OCI-M2 (cell line): ENCODE data around the gene CREB3L4.

Experiments used
- DNase-seq: peaks from one replicate; lab custom pipeline; 2025; ENCODE audit not compliant: unreplicated experiment; lab: John Stamatoyannopoulos, UW

The CREB3L4 gene

GRCh38 chr1:153936011-153936802 lies 31.5 kb upstream of the CREB3L4 start:
- no peak for DNase-seq

- no peak for DNase-seq
Measured at GRCh38 chr1:153937331-153937730, 30.4 kb upstream of the CREB3L4 start.

- DNase-seq, result no peak
Measured at GRCh38 chr1:153938996-153939395, 28.7 kb upstream of the CREB3L4 start.

- no peak for DNase-seq
Measured at GRCh38 chr1:153939476-153939875, 28.2 kb upstream of the CREB3L4 start.

DNA sequence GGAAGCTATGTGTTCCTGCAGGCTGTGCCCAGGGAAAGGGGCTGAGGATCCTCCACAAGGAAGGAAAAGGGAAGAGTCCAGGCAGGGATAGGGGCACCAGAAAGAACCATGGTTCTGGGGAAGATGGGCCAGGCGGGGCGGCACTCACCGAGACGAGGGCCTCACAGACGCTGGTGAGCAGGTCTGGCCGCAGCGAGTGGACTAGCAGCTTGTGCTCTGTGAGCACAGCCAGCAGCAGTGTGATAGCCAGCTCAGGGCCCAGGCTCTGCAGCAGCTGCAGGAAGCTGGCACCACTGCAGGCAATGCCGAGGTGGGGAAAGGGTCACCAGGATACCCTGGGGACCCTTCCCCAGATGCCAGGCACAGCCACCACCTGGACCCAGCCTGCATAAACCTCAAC lies 26.9 kb upstream of the CREB3L4 start:
- DNase-seq, result no peak

GRCh38 chr1:153941826-153942725 lies 25.6 kb upstream of the CREB3L4 start:
- no peak for DNase-seq

GRCh38 chr1:153942766-153943549 lies 24.7 kb upstream of the CREB3L4 start:
- DNase-seq, result no peak

GRCh38 chr1:153944005-153944826 lies 23.5 kb upstream of the CREB3L4 start:
- DNase-seq, result no peak

DNA sequence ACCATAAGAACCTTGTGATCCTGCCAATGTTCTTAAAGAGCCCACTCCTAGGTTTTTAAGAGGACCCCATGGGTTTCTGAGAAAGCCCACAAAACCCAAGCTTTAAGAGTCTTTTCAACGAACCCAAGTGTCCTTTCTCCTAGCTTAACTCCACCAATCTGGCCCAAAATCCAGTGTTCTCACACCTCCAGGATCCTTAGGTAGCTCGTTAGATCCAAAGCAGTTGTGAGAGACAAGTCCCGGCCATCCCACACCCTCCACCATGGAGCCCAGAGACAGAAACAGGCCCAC lies 22.9 kb upstream of the CREB3L4 start:
- no peak for DNase-seq

DNA sequence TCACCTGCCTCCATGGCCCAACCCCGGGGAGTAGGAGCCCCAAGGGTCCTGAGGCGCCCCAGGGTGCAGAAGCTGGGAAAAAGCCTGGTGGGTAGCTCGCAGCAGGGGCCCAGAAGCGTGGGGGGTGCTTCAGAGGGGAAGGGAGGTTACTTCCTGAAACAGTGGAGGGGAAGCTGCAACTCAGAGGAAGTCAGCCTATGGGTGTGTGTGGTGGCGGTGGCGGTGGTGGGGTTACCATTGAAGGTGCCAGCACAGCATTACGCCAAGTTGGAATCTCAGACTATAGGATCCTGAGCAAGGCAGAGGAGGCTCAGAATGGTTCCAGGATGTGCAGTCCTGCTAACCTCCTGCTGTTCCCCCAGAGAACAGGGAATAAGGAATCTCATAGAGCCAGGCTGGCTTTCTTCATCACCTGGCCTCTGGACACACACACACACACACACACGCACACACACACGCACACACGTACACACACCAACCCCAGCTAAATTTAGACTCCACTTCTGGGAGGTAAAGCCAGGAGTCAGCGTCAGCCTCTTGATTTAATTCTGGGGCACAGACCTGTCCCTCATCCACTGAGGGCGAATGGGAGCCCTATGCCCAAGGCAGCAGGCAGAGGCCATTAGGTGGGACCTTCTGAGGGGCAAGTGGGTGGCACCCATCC lies 22.4 kb upstream of the CREB3L4 start:
- DNase-seq, result no peak

- DNase-seq, result no peak
Measured at GRCh38 chr1:153945795-153946621, 21.7 kb upstream of the CREB3L4 start.

DNA sequence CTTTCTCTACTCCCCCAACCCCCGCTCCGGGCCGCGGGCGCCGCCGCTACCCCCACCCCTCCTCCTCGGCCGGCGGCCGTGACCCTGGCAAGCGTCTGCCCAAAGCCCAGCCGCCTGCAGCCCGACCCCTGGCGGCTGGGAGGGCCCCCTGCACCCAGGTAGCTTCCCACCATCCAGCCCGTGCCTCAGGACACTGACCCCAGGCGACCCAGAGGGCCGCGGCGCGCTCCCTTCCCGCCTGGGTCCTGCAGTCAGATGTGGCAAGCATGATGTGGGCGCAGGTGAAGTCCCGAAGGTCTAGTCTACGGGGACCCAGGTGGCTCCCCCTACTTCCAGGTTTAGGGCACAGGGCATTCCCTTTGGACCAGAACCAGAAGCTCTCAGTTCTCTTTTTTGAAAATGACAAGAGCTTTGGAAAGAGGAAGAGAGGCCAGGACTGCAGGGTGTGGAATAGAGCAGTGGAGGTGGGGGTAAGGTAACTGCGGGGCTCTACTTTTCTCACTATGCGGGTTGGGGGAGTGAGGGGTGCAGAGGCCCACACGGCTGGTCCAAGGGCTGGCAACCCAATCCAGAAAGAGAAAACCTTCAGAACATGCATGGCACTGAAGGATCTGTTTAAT lies 21.0 kb upstream of the CREB3L4 start, which contains the start of gene DENND4B:
DENND4B (minus strand) TSS at position 97 of the 620 bp plus-strand sequence. CDS start 2,344 bp downstream, outside the sequence.
- DNase-seq, result no peak

DNA sequence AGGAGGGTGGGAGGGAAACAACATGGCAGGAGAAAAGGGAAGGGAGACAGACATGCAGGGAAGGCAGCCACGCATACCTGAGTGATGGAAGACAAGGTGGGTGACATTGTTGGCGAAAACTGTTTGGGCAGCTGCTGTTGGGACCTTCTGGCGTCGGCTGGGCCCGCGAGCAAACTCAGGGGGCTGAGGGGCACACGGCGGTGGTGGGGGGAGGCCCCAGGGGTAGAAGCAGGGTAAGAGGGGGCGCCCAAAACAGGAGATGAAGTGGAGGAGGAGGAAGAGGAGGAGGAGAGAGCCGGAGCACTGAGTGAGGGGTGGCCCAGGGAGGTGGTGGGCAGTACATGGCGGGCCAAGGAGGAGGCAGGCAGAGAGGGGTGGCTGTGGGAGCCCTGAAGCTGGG lies 16.5 kb upstream of the CREB3L4 start:
- no peak for DNase-seq

- DNase-seq, result no peak
Measured at GRCh38 chr1:153951801-153952200, 15.9 kb upstream of the CREB3L4 start.

- DNase-seq, result no peak
Measured at GRCh38 chr1:153953859-153954365, 13.8 kb upstream of the CREB3L4 start.

GRCh38 chr1:153954826-153955225 lies 12.9 kb upstream of the CREB3L4 start:
- no peak for DNase-seq

DNA sequence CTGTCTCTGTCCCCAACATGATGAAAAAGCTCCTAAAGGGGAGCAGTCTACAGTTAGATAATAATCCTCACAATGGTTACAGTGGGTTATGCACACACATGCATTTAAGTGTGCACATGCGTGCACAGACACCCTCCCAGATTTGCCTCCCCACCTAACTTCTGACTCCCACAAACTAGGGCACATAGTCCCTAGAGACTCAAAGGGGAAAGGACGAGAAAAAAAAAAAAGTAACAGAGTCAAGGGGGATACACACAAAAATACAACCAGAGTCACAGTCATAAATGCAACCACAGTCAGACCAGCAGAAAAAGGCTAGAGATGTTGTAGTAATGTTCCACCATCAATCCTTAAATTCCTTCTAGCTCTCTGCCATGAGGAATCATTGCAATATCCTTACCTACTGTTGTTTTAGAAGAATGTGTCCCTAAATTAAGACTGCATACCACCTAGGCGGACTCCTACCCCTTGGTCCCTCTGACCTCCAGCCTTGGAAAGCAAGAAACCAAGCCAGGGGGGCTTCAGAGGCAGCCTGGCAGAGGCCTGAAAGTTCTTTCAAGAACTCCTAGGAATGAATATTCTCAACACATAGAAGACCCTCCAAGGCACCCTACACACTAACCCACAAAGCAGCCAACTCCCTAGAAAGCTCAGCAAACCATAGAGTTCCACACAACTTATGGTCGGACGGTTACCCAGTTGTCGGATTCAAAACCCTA lies 10.5 kb upstream of the CREB3L4 start:
- DNase-seq, result no peak

DNA sequence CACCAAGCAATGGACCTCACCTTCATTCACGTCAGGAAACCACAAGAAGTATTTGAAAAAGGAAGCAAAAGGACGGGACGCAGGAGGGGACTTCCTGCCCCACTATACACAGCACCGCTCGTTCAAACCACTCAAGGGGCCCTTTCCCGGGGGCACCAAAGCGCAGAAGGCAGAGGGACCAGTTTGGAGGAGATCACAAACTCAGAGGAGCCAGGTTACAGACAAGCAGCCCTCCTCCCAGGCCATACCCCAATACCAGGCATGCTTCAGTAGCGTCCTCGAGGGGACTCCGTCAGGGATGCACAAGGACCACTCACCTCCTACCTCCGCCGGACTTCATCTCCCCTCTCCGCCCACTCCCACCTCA lies 10.0 kb upstream of the CREB3L4 start:
- DNase-seq, result no peak
